Measurements from ENCODE around the gene PGF.

DNA sequence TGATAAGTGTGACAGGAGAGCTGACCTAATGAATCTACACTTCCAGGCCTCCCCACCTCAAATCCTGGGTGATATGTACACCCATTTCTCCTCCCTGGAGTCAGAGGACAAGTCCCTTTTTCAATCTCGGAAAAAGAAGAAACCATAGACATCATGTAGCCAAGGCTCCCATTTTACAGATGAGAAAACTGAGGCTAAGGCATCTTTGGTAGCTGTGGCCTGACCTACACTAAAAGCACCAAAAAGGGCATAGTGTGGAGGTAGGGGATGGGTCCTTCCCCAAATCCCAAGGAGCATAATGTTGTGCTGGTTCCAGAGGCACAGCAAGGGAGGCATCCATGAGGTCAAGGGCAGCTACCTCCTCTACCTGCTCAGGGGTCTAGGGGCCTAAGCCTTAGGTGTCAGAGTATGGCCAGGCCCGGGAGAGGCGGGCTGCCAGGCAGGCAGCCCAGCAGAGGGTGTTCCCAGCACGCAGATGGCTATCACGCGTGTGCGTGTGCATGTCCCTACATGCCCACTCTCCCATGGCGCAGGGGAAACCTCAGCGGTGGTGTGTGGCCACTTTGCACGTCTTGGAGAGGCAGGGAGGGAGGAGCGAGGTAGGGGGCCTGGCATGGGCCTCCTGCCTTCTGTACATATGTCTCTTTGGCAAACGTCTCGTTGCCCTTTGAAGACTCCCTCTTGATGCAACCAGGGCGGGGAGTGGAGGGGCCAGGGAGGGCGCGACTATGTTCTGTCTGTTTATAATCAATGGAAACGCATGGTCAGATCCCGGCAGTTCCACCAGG, 2.5 kb downstream of the PGF start:
- TF ChIP-seq, protein P1, sequence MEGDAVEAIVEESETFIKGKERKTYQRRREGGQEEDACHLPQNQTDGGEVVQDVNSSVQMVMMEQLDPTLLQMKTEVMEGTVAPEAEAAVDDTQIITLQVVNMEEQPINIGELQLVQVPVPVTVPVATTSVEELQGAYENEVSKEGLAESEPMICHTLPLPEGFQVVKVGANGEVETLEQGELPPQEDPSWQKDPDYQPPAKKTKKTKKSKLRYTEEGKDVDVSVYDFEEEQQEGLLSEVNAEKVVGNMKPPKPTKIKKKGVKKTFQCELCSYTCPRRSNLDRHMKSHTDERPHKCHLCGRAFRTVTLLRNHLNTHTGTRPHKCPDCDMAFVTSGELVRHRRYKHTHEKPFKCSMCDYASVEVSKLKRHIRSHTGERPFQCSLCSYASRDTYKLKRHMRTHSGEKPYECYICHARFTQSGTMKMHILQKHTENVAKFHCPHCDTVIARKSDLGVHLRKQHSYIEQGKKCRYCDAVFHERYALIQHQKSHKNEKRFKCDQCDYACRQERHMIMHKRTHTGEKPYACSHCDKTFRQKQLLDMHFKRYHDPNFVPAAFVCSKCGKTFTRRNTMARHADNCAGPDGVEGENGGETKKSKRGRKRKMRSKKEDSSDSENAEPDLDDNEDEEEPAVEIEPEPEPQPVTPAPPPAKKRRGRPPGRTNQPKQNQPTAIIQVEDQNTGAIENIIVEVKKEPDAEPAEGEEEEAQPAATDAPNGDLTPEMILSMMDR (IDR thresholded peaks at IDR 0.05) = no peak
- TF ChIP-seq POLR2A (IDR thresholded peaks at IDR 0.05) = no peak

Data from adrenal gland (tissue), 5 donors.